HG03469 (cell line): ENCODE results near the gene STARD7.

ENCODE experiments used
- ATAC-seq: cut with Tn5 transposase; IDR thresholded peaks from one replicate; pipeline ENCODE4 v1.9.1; 2021; ENCODE audit warnings: mild to moderate bottlenecking, moderate library complexity, moderate number of reproducible peaks; ENCODE audit not compliant: unreplicated experiment

Gene STARD7

DNA sequence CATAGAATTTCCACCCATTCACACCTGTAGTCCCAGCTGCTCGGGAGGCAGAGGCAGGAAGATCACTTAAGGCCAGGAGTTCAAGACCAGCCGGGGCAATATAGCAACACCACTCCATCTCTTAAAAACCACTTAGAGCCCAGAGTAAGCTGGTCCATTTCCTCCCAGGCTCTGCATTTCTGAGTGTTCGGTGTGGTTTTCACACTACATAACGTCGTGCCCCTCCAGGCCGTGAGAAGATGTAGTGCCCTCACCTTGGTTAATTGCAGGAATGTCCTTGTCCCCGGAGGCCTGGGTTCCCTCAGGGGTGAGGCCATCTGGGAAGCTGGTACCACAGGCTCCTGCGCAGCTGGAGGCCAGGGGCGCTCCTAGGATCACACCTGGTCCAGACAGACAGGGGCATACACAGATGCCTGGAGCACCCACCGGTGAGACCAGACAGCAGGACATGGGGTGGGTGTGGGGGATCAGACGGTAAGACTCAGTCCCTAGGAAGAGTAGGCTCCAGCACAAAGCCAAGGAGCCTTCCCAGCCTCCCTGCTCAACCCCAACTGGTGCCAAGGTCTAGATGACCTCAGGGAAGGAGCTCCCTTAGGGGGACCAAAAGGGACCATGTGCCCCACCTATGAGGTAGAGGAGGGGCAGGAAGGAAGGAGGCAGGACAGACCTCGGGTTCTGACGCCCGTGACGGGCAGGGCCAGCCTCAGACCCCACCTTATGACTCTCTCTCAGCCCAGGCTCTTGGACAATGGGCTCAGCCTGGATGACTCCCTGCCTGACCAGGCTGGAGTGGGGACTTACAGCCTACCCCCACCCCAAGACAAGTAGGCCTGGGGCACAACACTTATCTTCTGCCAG, 71.1 kb downstream of the STARD7 start:
- no peak for ATAC-seq

DNA sequence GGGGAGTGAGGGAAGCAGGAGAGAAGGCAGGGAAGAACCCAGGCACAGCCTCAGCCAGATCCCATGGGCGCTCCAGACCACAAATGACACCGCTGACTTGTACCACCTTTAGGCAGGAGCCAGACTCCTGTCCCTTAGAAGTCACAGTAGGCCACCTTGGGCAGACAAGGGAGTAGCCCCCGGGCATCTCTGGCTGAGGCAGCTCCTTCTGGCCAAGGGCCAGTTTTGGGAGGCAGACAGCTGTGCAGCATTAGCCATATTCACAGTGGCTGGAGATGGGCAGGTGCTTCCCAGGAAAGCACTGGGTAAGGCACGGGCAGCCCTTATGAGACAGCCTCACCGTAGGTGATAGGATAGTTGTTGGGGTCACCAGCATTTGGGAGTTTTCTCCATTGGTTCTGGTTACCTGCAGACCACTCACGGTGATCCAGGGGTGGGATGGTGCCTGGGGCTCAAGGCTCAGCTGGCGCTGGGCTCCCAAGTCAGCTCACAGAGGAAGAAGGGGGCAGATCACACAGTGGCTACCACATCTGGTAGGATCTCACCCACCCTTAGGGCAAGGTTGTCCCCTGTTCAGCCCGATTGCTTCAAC, 72.4 kb downstream of the STARD7 start:
- ATAC-seq, result no peak

DNA sequence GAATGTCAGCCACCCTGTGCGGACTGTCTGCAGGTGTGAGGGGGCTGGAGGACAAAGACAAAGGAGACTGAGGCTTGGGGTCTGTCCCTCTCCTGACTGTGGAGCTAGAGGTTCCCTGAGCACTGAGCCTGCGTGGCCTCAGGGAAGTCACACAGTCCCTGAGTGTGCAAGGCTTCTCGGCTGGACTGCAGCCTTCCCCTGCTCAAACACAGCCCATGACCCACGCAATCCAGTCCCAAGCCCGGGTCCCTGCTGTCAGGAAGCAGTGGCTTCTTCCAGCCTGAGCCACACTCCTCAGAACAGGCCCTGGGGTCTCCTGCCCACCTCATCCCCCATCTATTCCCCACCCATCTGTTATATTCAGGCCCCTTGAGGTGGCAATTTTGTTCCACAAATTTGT, 73.0 kb downstream of the STARD7 start:
- no peak for ATAC-seq

DNA sequence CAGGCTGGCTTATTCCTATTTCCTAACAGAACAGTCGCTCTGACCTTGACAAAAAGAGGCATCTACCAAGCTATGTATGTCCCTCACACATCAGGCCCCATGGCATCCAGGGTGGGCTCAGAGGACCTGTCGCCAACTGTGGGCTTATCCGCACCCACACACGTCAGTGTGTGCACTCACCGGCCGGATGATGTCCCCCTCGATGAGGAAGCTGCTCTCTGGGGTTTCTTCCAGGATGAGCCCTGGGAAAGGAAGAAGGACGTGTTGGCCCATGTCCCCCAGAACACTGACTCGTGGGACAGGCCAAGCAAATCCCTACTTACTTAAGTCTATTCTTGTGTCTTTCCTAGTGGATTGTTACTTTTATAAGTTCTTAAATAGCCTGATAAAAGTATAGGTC, 73.5 kb downstream of the STARD7 start:
- ATAC-seq, result no peak
